ENCODE measurements around the gene PTK6. TPM values are rescaled to one million over a fixed set of nuclear protein-coding genes. Genes with fewer than 3 reads are reported as not detected.

The PTK6 gene
- total and polyA plus RNA-seq, 7 donors: 0.28 to 80.7 (median 59.5) TPM; not detected in 2

DNA sequence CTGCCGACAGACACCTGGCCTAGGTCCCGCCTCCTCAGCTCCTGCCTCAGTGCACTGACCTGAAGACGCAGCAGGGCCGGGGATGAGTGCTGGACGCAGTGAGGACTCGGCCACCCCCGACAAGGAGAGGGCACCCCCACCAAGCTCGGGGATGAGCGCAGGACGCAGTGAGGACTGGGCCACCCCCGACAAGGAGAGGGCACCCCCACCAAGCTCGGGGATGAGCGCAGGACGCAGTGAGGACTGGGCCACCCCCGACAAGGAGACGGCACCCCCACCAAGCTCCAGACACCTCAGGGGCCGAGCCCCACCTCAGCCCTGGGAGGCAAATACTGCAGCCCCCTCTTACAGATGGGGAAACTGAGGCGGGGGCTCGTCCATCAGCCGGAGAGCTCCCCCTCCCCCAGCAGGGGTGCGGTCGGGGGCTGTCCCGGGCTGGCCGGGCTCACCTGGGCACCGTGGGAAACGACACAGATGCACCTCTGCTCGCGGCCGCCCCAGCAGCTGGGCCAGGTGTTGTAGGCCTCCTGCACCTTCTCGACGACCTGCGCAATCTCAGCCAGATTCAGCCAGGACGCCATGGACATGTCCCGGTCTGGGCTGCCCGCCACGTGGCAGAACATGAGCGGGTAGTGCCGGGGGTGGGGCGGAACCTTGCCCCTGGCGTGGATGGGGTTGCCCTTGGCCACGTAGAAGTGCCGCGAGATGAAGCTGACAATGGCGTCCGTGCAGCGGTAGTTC, 29.4 kb upstream of the PTK6 start:
- peaks cover 8 to 41% (median 25%) of the 10 kb centered on the region in 4 donors for H3K36me3 ChIP-seq
- no peak for DNase-seq
- no peaks in the 10 kb centered on the region for H3K4me1 ChIP-seq
- H3K27me3 ChIP-seq: no peaks in the 10 kb centered on the region
- intact Hi-C loops (cut with DNase I): no loop called here
- no peak overlapping the region for H3K27ac ChIP-seq
- TF ChIP-seq EP300 (IDR thresholded peaks at IDR 0.05): no peak
- no peak for TF ChIP-seq POLR2AphosphoS5 (IDR thresholded peaks at IDR 0.05)
- no peak for TF ChIP-seq POLR2A (IDR thresholded peaks at IDR 0.05)
- TF ChIP-seq CTCF (IDR thresholded peaks at IDR 0.05): no peak
- H3K9me3 ChIP-seq: no peaks in the 10 kb centered on the region
- no peak overlapping the region for H3K4me3 ChIP-seq
- 90 to 93% methylated on average over 46 of the region's 46 CpGs for WGBS, 2 donors

DNA sequence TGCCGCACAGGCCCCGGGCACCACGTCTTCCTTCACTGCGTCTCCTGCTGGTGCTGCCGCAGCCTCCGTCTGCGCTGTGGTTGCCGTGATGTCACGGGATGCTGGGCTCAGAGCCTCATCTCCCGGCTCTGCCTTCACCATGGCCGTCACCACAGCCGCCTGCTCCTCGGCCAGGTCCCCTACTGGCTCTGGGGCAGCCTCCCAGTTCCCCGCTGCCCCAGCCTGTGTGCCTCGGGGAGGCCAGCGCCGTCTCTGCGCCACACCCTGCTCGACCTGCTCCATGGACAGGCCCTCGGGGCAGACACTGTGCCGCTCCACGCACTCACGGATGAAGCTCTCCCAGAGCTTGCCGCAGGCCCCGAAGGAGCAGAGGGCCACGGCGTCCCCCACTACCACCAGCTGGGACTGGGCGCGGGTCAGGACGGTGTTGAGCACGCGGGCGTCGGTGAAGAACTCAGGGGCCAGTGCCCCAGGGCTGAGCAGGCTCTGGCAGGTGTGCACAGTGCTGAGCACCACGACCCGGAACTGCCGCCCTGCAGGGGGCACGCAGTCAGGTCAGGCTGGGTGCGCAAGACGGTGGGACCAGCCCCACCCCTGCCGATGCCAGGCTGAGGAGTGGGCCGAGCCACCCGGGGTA, 28.6 kb upstream of the PTK6 start:
- Histone ChIP-seq H3K27me3 (no peaks in the 10 kb centered on the region), H3K4me1 (no peaks in the 10 kb centered on the region), H3K9me3 (no peaks in the 10 kb centered on the region), H3K36me3 (peaks cover 11 to 48% (median 31%) of the 10 kb centered on the region in 4 donors), H3K27ac (no peak overlapping the region), H3K4me3 (no peak overlapping the region)
- intact Hi-C loops (cut with DNase I): no loop called here
- TF ChIP-seq POLR2A (IDR thresholded peaks at IDR 0.05) (no peak), EP300 (IDR thresholded peaks at IDR 0.05) (no peak), CTCF (IDR thresholded peaks at IDR 0.05) (no peak), POLR2AphosphoS5 (IDR thresholded peaks at IDR 0.05) (no peak)
- DNase-seq: no peak
- WGBS, 2 donors: 96% methylated on average over 43 of the region's 43 CpGs

- 95 to 96% methylated on average over 61 of the region's 61 CpGs for WGBS, 2 donors
Measured at GRCh38 chr20:63565021-63565698, 28.0 kb upstream of the PTK6 start.

More at GRCh38 chr20:63565021-63565698, 28.0 kb upstream of the PTK6 start:
- no peak overlapping the region for H3K27ac ChIP-seq
- H3K4me1 ChIP-seq: no peaks in the 10 kb centered on the region
- no peaks in the 10 kb centered on the region for H3K27me3 ChIP-seq
- intact Hi-C loops (cut with DNase I): no loop called here
- no peaks in the 10 kb centered on the region for H3K9me3 ChIP-seq
- H3K4me3 ChIP-seq: no peak overlapping the region
- no peak for DNase-seq
- H3K36me3 ChIP-seq: peaks cover 18 to 55% (median 37%) of the 10 kb centered on the region in 4 donors
- TF ChIP-seq POLR2AphosphoS5 (IDR thresholded peaks at IDR 0.05): no peak
- no peak for TF ChIP-seq CTCF (IDR thresholded peaks at IDR 0.05)
- TF ChIP-seq EP300 (IDR thresholded peaks at IDR 0.05): no peak
- TF ChIP-seq POLR2A (IDR thresholded peaks at IDR 0.05): no peak

Measured in sigmoid colon (tissue), 7 donors.